Measurements from ENCODE around the gene CRNKL1.

- TF ChIP-seq CTCF (conservative IDR thresholded peaks at IDR 0.05; ENCODE audit: low read depth, low read length) = no peak
- TF ChIP-seq POLR2A (IDR thresholded peaks at IDR 0.05; ENCODE audit: low read depth, low read length) = no peak
- TF ChIP-seq BHLHE40 (IDR thresholded peaks at IDR 0.05; ENCODE audit: low read depth, low read length) = no peak
Observed at GRCh38 chr20:20038586-20038985, 13.7 kb downstream of the CRNKL1 start.
